HepG2 (cell line): ENCODE measurements around the gene MCC. TPM values are rescaled to one million over a fixed set of nuclear protein-coding genes. Genes with fewer than 3 reads are reported as not detected.
A peak's percentile ranks its signal among the peaks of the same experiment; 100 is the strongest.

Experiments used
- AHR ChIP-seq: IDR thresholded peaks from 2 replicates; pipeline ENCODE4 v1.6.1; 2018; ENCODE audit warnings: missing genetic modification reagents, missing compliant biosample characterization
- GABPB1 ChIP-seq: IDR thresholded peaks from 2 replicates; pipeline ENCODE4 v1.6.1; 2016; ENCODE audit warnings: mild to moderate bottlenecking, missing genetic modification reagents, moderate library complexity, missing compliant biosample characterization
- IKZF5 ChIP-seq: IDR thresholded peaks from 2 replicates; pipeline ENCODE4 v1.6.1; 2018; ENCODE audit warnings: missing genetic modification reagents, mild to moderate bottlenecking, missing compliant biosample characterization
- IRF9 ChIP-seq: sonication (generic); formaldehyde crosslinking; IDR thresholded peaks from 2 replicates; pipeline ENCODE4 v1.8.0; 2022; ENCODE audit warnings: missing genetic modification reagents, mild to moderate bottlenecking, borderline replicate concordance
- PAXIP1 ChIP-seq: sonication (generic); formaldehyde crosslinking; conservative IDR thresholded peaks from 2 replicates; pipeline ENCODE4 v1.4.0; 2020; ENCODE audit warnings: mild to moderate bottlenecking, missing genetic modification reagents, moderate library complexity
- TCF7L2 ChIP-seq: IDR thresholded peaks from 2 replicates; pipeline ENCODE4 v1.6.1; 2011; ENCODE audit warnings: mild to moderate bottlenecking, low read depth, low read length, moderate library complexity
- ZBTB2 ChIP-seq: sonication (generic); formaldehyde crosslinking; IDR thresholded peaks from 2 replicates; pipeline ENCODE4 v1.8.0; 2022; ENCODE audit warnings: low read depth, missing genetic modification reagents
- ZBTB38 ChIP-seq: sonication (generic); formaldehyde crosslinking; IDR thresholded peaks from 2 replicates; pipeline ENCODE4 v1.5.1; 2020; ENCODE audit warnings: mild to moderate bottlenecking, missing genetic modification reagents
- ZBTB43 ChIP-seq: sonication (generic); formaldehyde crosslinking; conservative IDR thresholded peaks from 2 replicates; pipeline ENCODE4 v1.4.0; 2020; ENCODE audit warnings: missing genetic modification reagents
- ZFP91 ChIP-seq: sonication (generic); formaldehyde crosslinking; IDR thresholded peaks from 2 replicates; pipeline ENCODE4 v1.9.0; 2022; ENCODE audit warnings: missing genetic modification reagents, mild to moderate bottlenecking, borderline replicate concordance
- ZFY ChIP-seq: sonication (generic); formaldehyde crosslinking; IDR thresholded peaks from 2 replicates; pipeline ENCODE4 v1.4.0; 2020; ENCODE audit warnings: missing genetic modification reagents
- ZNF253 ChIP-seq: sonication (generic); formaldehyde crosslinking; IDR thresholded peaks from 2 replicates; pipeline ENCODE4 v1.8.0; 2022; ENCODE audit warnings: mild to moderate bottlenecking, missing genetic modification reagents, borderline replicate concordance
- ZNF292 ChIP-seq: sonication (generic); formaldehyde crosslinking; IDR thresholded peaks from 2 replicates; pipeline ENCODE4 v1.8.1; 2022; ENCODE audit warnings: mild to moderate bottlenecking, low read depth, missing genetic modification reagents, borderline replicate concordance
- ZNF513 ChIP-seq: sonication (generic); formaldehyde crosslinking; conservative IDR thresholded peaks from 2 replicates; pipeline ENCODE4 v1.5.0; 2020; ENCODE audit warnings: missing genetic modification reagents
- polyA plus RNA-seq, 8 experiments: library from polyadenylated mRNA; depleted of rRNA in 3 of 8; stranded (reverse) in 7 of 8; unstranded in 1 of 8; fragments of >200 nt; fragmentation: Illumina TruSeq in 4 of 8; extraction: Trizol in 4 of 8; gene quantifications; 2 replicates each; pipeline versions ENCODE4 v1.2.1 to v1.2.3, GENCODE V29; 2011 to 2016; ENCODE audit warnings: low read depth in 4 of 8, missing spikeins in 1 of 8, mixed read lengths in 1 of 8; ENCODE audit not compliant: insufficient read depth in 1 of 8
- total RNA-seq, 5 experiments: library from RNA; depleted of rRNA; stranded (reverse); fragments of >200 nt; fragmentation: Illumina TruSeq; extraction: Trizol; gene quantifications; 2 replicates each; pipeline ENCODE4 v1.2.3, GENCODE V29; 2016; ENCODE audit warnings: low read depth in 1 of 5

Gene MCC
- total and polyA plus RNA-seq, 2 of the 13 experiments (the other 11 are each of a cell fraction or from before 2014, with no cell fraction given) = 0.55 to 2.4 TPM

GRCh38 chr5:113513384-113514288, 25.4 kb upstream of the MCC start, which contains the start of gene YTHDC2 (continued):
- TF ChIP-seq IRF9 (CRISPR knock-in tag) = peak; percentile 76; the same call in 1 of the 2 replicates
- no peak for TF ChIP-seq AHR (CRISPR knock-in tag)
- TF ChIP-seq ZBTB2 (CRISPR knock-in tag) = peak; percentile 68; the same call in 1 of the 2 replicates
- TF ChIP-seq IKZF5 = peak; percentile 90
- TF ChIP-seq TCF7L2 = no peak
- peak; percentile 97 for TF ChIP-seq ZFY (CRISPR knock-in tag)
- 0 out of 2 replicates have a peak, but pooled peaks have one; percentile 35 for TF ChIP-seq ZNF292
- 0 out of 2 replicates have a peak, but pooled peaks have one; percentile 21 for TF ChIP-seq ZBTB38 (CRISPR knock-in tag)
- no peak for TF ChIP-seq ZNF253 (CRISPR knock-in tag)
- no peak for TF ChIP-seq ZBTB43
- no peak for TF ChIP-seq ZNF513 (CRISPR knock-in tag)
- peak; percentile 79 for TF ChIP-seq GABPB1
- peak; percentile 90; the same call in 1 of the 2 replicates for TF ChIP-seq ZFP91
- TF ChIP-seq PAXIP1 (CRISPR knock-in tag) = peak; percentile 41
